Prostate gland (tissue), 2 donors: Measurements from ENCODE around the gene MICALL2. TPM values are rescaled to one million over a fixed set of nuclear protein-coding genes. Genes with fewer than 3 reads are reported as not detected.

Source experiments
- DNase-seq: peaks from one replicate; pipeline ENCODE4 v3.0.0-alpha.2; 2019; ENCODE audit warnings: low spot score
- H3K27ac ChIP-seq, 2 donors: fragments of 200-600 bp; sonication (generic); 2 replicates each; pipeline ENCODE4 v1.5.1; 2017 to 2019
- H3K27me3 ChIP-seq: fragments of 200-600 bp; sonication (generic); replicated peaks from 2 replicates; pipeline ENCODE4 v1.5.1; 2019; ENCODE audit not compliant: insufficient read depth
- H3K36me3 ChIP-seq, 2 donors: fragments of 200-600 bp; sonication (generic); 1 replicate in 1 of 2; 2 replicates in 1 of 2; pipeline versions ENCODE4 v1.5.1 to v1.8.1; 2017 to 2019
- H3K4me1 ChIP-seq: fragments of 200-600 bp; sonication (generic); replicated peaks from 2 replicates; pipeline ENCODE4 v1.5.1; 2019
- H3K4me3 ChIP-seq, 2 donors: fragments of 200-600 bp; sonication (generic); 2 replicates each; pipeline ENCODE4 v1.5.1; 2017 to 2019
- H3K9me3 ChIP-seq: fragments of 200-600 bp; sonication (generic); 2 replicates; pipeline ENCODE4 v1.5.1; 2017
- POLR2A ChIP-seq: fragments of 450-650 bp; IDR thresholded peaks from one replicate; pipeline ENCODE4 v1.6.1; 2016; ENCODE audit warnings: antibody characterized with exemption, mild to moderate bottlenecking
- POLR2AphosphoS5 ChIP-seq: sonication (generic); formaldehyde crosslinking; IDR thresholded peaks from one replicate; pipeline ENCODE4 v1.6.1; 2017; ENCODE audit warnings: antibody characterized with exemption
- WGBS: methylation state at CpG from one replicate; pipeline ENCODE4 v1.1.5; 2018; 5-methylcytosine and 5-hydroxymethylcytosine counted together
- intact Hi-C: fragments of 100-400 bp; cut with DNase I; formaldehyde crosslinking; loops from one replicate; pipeline ENCODE4 v1.14.2; 2022
- total RNA-seq, 2 donors: library from RNA; depleted of rRNA; stranded (reverse); fragments of >200 nt; gene quantifications; one replicate each; pipeline ENCODE4 v1.1.0, GENCODE V29; 2016
- TF ChIP-seq, protein P1 (sequence below), 4 experiments: fragments of 200-600 bp in 2 of 4; fragments of 450-650 bp in 2 of 4; sonication (generic) in 2 of 4; IDR thresholded peaks; 1 replicate in 3 of 4; 2 replicates in 1 of 4; pipeline ENCODE4 v1.5.1; 2016 to 2019; ENCODE audit warnings: antibody characterized with exemption in 4 of 4, mild to moderate bottlenecking in 2 of 4, moderate library complexity in 2 of 4

The MICALL2 gene
- 10 to 100 TPM; 31.1 to 42.0 TPM for total RNA-seq

DNA sequence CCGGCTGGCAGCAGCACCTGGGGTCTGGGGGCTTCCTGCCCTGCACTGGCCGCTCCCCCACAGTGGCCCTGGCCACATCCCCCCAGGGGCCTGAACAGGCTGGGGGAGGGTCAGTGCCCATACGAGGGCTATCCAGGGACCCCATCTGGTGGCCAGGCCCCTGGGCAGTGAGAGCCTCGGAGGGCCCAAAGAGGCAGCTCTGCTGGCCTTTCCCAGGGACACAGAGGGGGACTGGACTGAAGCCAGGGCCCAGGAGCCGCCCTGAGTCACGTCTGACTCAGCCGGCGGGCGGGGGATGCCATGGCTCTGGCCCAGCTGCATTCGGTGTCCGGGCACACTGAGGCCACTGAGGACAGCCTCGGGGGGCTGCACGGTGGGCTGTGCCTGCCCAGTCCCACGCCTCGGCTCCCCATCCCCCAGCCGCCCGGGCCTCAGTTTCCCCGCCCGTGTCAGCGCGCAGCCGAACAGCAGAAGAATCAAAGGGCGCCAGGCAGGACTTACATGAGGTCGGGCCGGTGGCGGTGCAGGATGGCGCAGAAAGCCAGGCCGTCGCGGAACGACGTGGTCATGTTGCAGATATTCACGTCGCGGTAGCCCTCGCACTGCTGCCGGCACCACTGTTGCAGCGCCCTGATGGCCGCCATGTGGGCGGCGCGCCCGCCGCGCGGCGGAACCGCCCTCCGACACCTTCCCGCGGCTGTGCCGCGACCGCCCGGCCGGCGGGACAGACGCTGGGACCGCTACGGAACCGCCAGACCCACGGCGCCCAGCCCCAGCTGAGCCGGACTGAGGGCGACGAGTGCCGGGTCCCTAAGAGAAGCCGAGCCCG is at the start of gene MICALL2:
Gene MICALL2 (minus strand): TSS at position 788 of the 829 bp plus-strand sequence. CDS start 144 bp downstream, at position 644.
- TF ChIP-seq POLR2AphosphoS5 = peak; percentile 29
- TF ChIP-seq, protein P1, sequence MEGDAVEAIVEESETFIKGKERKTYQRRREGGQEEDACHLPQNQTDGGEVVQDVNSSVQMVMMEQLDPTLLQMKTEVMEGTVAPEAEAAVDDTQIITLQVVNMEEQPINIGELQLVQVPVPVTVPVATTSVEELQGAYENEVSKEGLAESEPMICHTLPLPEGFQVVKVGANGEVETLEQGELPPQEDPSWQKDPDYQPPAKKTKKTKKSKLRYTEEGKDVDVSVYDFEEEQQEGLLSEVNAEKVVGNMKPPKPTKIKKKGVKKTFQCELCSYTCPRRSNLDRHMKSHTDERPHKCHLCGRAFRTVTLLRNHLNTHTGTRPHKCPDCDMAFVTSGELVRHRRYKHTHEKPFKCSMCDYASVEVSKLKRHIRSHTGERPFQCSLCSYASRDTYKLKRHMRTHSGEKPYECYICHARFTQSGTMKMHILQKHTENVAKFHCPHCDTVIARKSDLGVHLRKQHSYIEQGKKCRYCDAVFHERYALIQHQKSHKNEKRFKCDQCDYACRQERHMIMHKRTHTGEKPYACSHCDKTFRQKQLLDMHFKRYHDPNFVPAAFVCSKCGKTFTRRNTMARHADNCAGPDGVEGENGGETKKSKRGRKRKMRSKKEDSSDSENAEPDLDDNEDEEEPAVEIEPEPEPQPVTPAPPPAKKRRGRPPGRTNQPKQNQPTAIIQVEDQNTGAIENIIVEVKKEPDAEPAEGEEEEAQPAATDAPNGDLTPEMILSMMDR (IDR thresholded peaks at IDR 0.05) = no peak
- peak; percentile 97 for TF ChIP-seq POLR2A
- intact Hi-C loops = no loop called here
- Histone ChIP-seq H3K4me3 (peak within 1 kb of the TSS; percentile 56 to 59), H3K36me3 (no peaks in the 10 kb centered on the region), H3K9me3 (no peaks in the 10 kb centered on the region), H3K4me1 (peaks cover 21% of the 10 kb centered on the region), H3K27me3 (no peaks in the 10 kb centered on the region), H3K27ac (peak within 1 kb of the TSS; percentile 72 to 86)
- DNase-seq = peak; percentile 53
- WGBS = 0% methylated on average over 35 of the region's 69 CpGs

DNA sequence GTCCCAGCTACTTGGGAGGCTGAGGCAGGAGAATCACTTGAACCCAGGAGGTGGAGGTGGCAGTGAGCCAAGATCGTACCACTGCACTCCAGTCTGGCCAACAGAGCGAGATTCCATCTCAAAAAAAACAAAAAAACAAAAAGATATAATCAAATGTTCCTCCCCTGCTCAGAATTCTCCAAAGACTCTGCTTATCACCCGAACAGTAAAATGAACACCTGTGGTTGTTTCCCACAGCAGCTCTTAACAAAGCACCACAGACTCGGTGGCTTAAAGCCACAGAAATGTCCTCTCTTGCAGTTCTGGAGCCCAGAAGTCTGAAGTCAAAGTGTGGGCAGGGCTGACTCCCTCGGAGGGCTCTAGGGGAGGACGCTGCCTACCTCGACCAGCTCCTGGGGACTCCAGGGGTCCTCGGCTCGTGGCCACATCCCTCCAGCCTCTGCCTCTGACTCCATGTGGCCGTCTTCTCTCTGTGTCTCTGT is 49.0 kb upstream of the MICALL2 start:
- H3K36me3 ChIP-seq = no peaks in the 10 kb centered on the region
- no peak overlapping the region for H3K27ac ChIP-seq
- peaks cover 1% of the 10 kb centered on the region for H3K4me1 ChIP-seq
- TF ChIP-seq POLR2A (no peak), POLR2AphosphoS5 (no peak)
- TF ChIP-seq, protein P1 (IDR thresholded peaks at IDR 0.05) = no peak
- H3K9me3 ChIP-seq = no peaks in the 10 kb centered on the region
- no peak for DNase-seq
- WGBS = 74% methylated on average over 10 of the region's 10 CpGs
- H3K4me3 ChIP-seq = no peak overlapping the region
- intact Hi-C loops = no loop called here
- no peaks in the 10 kb centered on the region for H3K27me3 ChIP-seq

DNA sequence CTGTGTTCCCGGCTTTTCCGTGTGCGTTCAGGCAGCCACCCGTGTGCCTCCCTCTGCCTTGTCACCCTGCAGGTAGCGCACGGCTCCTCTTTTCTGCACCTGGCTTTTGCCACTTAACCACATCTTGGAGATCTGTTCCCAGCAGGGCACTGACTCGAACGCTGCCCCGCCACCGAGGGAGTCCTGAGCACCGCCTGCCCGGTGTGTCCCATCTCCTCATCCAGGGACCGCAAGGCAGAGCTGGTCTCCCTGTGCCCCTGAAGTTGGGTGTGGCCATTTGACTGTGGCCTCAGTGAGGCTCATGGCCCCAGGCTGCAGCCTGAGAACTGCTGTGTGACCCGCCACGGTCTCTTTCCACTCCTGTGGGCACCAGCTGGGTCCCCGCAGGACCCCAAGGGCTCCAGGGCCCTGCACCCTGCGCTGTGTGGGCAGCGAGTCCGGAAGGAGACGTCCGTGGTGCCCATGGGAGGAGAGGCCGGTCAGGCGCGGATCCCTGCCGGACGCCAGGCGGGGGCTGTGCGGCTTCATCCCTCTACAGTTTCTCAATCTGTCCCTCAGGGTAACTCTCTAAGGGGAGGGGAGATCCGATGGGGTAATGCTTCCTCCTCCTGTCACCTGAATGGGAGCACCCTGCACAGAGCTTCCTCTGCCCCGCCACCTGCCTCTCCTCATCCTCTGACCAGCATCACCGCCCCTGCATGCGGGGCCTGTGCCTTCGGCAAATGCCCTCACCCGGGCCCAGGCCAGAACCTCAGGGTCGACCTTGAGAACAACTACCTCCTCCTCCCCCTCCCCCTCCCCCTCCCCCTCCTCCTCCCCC is 46.7 kb upstream of the MICALL2 start:
- Histone ChIP-seq H3K9me3 (no peaks in the 10 kb centered on the region), H3K4me1 (peaks cover 8% of the 10 kb centered on the region), H3K27ac (no peak overlapping the region), H3K4me3 (no peak overlapping the region), H3K36me3 (no peaks in the 10 kb centered on the region), H3K27me3 (no peaks in the 10 kb centered on the region)
- TF ChIP-seq, protein P1 (IDR thresholded peaks at IDR 0.05) = no peak
- no peak for TF ChIP-seq POLR2A
- no peak for TF ChIP-seq POLR2AphosphoS5
- no peak for DNase-seq
- 67% methylated on average over 23 of the region's 35 CpGs for WGBS
- intact Hi-C loops = no loop called here

DNA sequence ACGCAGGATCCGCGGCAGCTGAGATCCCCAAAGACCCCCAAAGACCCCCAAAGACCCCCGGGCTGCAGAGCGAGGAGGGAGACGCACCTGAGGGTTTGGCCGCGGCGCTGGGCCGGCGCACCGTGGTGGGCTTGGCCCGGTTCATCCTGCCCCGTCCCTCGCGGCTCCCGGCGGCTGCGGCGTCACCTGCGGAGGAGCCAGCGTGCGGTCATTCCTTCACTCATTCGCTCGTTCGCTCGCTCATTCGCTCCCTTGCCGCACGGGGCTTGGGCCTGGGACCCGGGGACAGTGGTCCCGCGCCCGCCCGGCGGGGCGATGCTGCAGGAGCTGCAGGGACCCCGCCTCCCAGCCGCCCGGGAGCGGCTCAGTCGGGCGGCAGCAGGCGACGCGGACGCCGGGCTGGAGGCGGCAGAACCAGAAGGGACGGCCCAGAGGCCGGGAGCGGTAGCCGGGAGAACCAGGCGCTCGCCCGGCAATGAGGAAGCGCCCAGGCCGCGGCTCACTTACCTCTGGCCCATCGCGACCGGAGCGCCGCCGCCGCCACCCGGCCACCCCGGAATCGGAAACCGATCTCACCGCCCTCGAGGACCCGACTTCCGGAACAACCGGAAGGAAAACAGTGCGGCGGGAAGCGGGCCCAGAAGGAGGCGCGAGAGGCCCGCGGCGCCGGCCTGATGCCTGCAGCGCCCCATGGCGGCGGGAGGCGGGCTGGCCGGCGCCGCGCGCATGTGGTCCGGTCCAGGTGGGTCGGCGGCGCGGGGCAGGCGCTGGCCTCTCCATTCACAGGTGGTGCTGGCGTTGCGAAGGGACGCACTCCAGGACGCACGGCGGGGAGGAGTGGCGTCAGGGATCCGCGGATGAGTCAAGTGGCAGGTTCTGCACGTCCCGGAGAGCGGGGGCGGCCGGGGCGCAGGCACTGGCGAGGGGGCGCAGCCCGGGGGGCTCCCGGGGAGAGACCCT is 44.8 kb upstream of the MICALL2 start, which contains the start of gene INTS1:
Gene INTS1 (minus strand): TSS at position 574 of the 960 bp plus-strand sequence. CDS start 429 bp downstream, at position 145.
- H3K4me3 ChIP-seq = peak within 1 kb of the TSS; percentile 99
- under 1% methylated on average over 73 of the region's 118 CpGs for WGBS
- DNase-seq = peak; percentile 91
- no peaks in the 10 kb centered on the region for H3K27me3 ChIP-seq
- intact Hi-C loops = loop anchor here (5.0 kb wide), 1 partner anchor 48 kb away; no protein-coding TSS in a partner anchor
- no peaks in the 10 kb centered on the region for H3K9me3 ChIP-seq
- H3K4me1 ChIP-seq = peaks cover 8% of the 10 kb centered on the region
- H3K27ac ChIP-seq = peak within 1 kb of the TSS; percentile 71 to 75
- peaks cover 2 to 11% of the 10 kb centered on the region in 2 donors for H3K36me3 ChIP-seq
- peak; percentile 54 for TF ChIP-seq POLR2A
- TF ChIP-seq POLR2AphosphoS5 = peak; percentile 97
- TF ChIP-seq, protein P1 (IDR thresholded peaks at IDR 0.05) = peak; percentile 96 to 99 (median 97)
